ENCODE measurements around the gene DPYSL4.

Gene DPYSL4

GRCh38 chr10:132145521-132146185, 41.1 kb upstream of the DPYSL4 start:
- Histone ChIP-seq H2AK5ac (ENCODE audit: low read length) (no peak overlapping the region), H3K36me3 (ENCODE audit: control insufficient read depth in 1 of 2, insufficient read depth in 2 of 2, low read length in 2 of 2) (no peaks in the 10 kb centered on the region), H3K9me3 (ENCODE audit: insufficient read depth, low read depth, low read length) (no peaks in the 10 kb centered on the region), H3K14ac (ENCODE audit: low read length) (no peak overlapping the region), H2BK5ac (ENCODE audit: low read depth, low read length, poor library complexity) (no peak overlapping the region), H3K9ac (ENCODE audit: low read length) (no peak overlapping the region), H3K79me2 (ENCODE audit: control insufficient read depth, insufficient read depth, low read length, poor library complexity) (no peaks in the 10 kb centered on the region), H3K23ac (ENCODE audit: low read length) (no peak overlapping the region), H3K27ac (ENCODE audit: low read depth, low read length) (no peak overlapping the region), H2BK12ac (ENCODE audit: low read length) (no peak overlapping the region), H3K79me1 (ENCODE audit: low read length) (no peaks in the 10 kb centered on the region), H4K8ac (ENCODE audit: low read depth, low read length) (no peak overlapping the region), H4K12ac (ENCODE audit: low read depth, low read length) (no peak overlapping the region), H4K91ac (ENCODE audit: low read depth, low read length) (no peak overlapping the region), H3K4me2 (ENCODE audit: low read length) (no peak overlapping the region), H2BK120ac (ENCODE audit: insufficient read depth, low read length, poor library complexity) (no peak overlapping the region), H3K4me3 (ENCODE audit: low read depth, low read length) (no peak overlapping the region), H3K18ac (ENCODE audit: low read length) (no peak overlapping the region), H3K4ac (ENCODE audit: low read depth, low read length) (no peak overlapping the region), H3K4me1 (ENCODE audit: control insufficient read depth in 1 of 2, insufficient read depth in 2 of 2, low read length in 2 of 2) (no peaks in the 10 kb centered on the region), H2AFZ (ENCODE audit: insufficient read depth, low read length, poor library complexity) (no peak overlapping the region), H3K27me3 (ENCODE audit: insufficient read depth, low read length) (no peaks in the 10 kb centered on the region)
- DNase-seq: no peak
- no CpG with 5 or more reads among the region's 17 CpGs for WGBS (ENCODE audit: extremely low coverage, insufficient coverage, insufficient read length)

DNA sequence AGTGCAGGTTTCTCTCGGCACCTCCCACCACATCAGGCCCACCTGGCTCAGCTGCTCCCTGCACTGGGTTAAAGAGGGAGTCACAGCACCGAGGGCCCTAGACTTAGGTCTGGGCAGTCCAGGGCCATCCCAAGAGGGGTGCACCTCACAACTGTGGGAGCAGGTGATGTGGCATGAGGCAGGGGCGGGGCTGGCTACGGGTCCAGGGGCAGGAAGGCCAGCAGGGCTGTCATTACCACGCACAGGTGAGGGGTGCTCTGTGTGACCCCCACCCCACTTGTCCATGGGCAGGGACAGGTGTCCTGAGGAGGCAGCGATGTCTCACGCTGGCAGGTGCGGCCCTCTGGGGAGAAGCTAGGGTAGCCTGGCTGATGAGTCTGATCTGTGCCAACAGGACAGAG, 40.5 kb upstream of the DPYSL4 start:
- no peak overlapping the region for H2BK12ac ChIP-seq (ENCODE audit: low read length)
- H3K4me3 ChIP-seq (ENCODE audit: low read depth, low read length): no peak overlapping the region
- H2BK5ac ChIP-seq (ENCODE audit: low read depth, low read length, poor library complexity): no peak overlapping the region
- no peak overlapping the region for H2BK120ac ChIP-seq (ENCODE audit: insufficient read depth, low read length, poor library complexity)
- no peak overlapping the region for H4K8ac ChIP-seq (ENCODE audit: low read depth, low read length)
- no peak overlapping the region for H3K4me2 ChIP-seq (ENCODE audit: low read length)
- H4K12ac ChIP-seq (ENCODE audit: low read depth, low read length): no peak overlapping the region
- H2AFZ ChIP-seq (ENCODE audit: insufficient read depth, low read length, poor library complexity): no peak overlapping the region
- no peaks in the 10 kb centered on the region for H3K4me1 ChIP-seq (ENCODE audit: control insufficient read depth in 1 of 2, insufficient read depth in 2 of 2, low read length in 2 of 2)
- H3K18ac ChIP-seq (ENCODE audit: low read length): no peak overlapping the region
- no peak overlapping the region for H3K27ac ChIP-seq (ENCODE audit: low read depth, low read length)
- no peak for DNase-seq
- no CpG with 5 or more reads among the region's 8 CpGs for WGBS (ENCODE audit: extremely low coverage, insufficient coverage, insufficient read length)
- H3K79me2 ChIP-seq (ENCODE audit: control insufficient read depth, insufficient read depth, low read length, poor library complexity): no peaks in the 10 kb centered on the region
- H3K4ac ChIP-seq (ENCODE audit: low read depth, low read length): no peak overlapping the region
- no peaks in the 10 kb centered on the region for H3K36me3 ChIP-seq (ENCODE audit: control insufficient read depth in 1 of 2, insufficient read depth in 2 of 2, low read length in 2 of 2)
- no peak overlapping the region for H2AK5ac ChIP-seq (ENCODE audit: low read length)
- no peaks in the 10 kb centered on the region for H3K9me3 ChIP-seq (ENCODE audit: insufficient read depth, low read depth, low read length)
- no peak overlapping the region for H3K23ac ChIP-seq (ENCODE audit: low read length)
- H3K79me1 ChIP-seq (ENCODE audit: low read length): no peaks in the 10 kb centered on the region
- H3K14ac ChIP-seq (ENCODE audit: low read length): no peak overlapping the region
- H4K91ac ChIP-seq (ENCODE audit: low read depth, low read length): no peak overlapping the region
- H3K27me3 ChIP-seq (ENCODE audit: insufficient read depth, low read length): no peaks in the 10 kb centered on the region
- H3K9ac ChIP-seq (ENCODE audit: low read length): no peak overlapping the region

- Histone ChIP-seq H3K4me2 (ENCODE audit: low read length) (no peak overlapping the region), H3K79me2 (ENCODE audit: control insufficient read depth, insufficient read depth, low read length, poor library complexity) (no peaks in the 10 kb centered on the region), H4K12ac (ENCODE audit: low read depth, low read length) (no peak overlapping the region), H2BK5ac (ENCODE audit: low read depth, low read length, poor library complexity) (no peak overlapping the region), H3K4ac (ENCODE audit: low read depth, low read length) (no peak overlapping the region), H3K14ac (ENCODE audit: low read length) (no peak overlapping the region), H2BK12ac (ENCODE audit: low read length) (no peak overlapping the region), H4K8ac (ENCODE audit: low read depth, low read length) (no peak overlapping the region), H2BK120ac (ENCODE audit: insufficient read depth, low read length, poor library complexity) (no peak overlapping the region), H3K27me3 (ENCODE audit: insufficient read depth, low read length) (no peaks in the 10 kb centered on the region), H3K4me3 (ENCODE audit: low read depth, low read length) (no peak overlapping the region), H2AFZ (ENCODE audit: insufficient read depth, low read length, poor library complexity) (no peak overlapping the region), H3K9me3 (ENCODE audit: insufficient read depth, low read depth, low read length) (no peaks in the 10 kb centered on the region), H3K9ac (ENCODE audit: low read length) (no peak overlapping the region), H3K23ac (ENCODE audit: low read length) (no peak overlapping the region), H3K27ac (ENCODE audit: low read depth, low read length) (no peak overlapping the region), H3K36me3 (ENCODE audit: control insufficient read depth in 1 of 2, insufficient read depth in 2 of 2, low read length in 2 of 2) (no peaks in the 10 kb centered on the region), H4K91ac (ENCODE audit: low read depth, low read length) (no peak overlapping the region), H3K18ac (ENCODE audit: low read length) (no peak overlapping the region), H2AK5ac (ENCODE audit: low read length) (no peak overlapping the region), H3K4me1 (ENCODE audit: control insufficient read depth in 1 of 2, insufficient read depth in 2 of 2, low read length in 2 of 2) (no peaks in the 10 kb centered on the region), H3K79me1 (ENCODE audit: low read length) (no peaks in the 10 kb centered on the region)
- WGBS (ENCODE audit: extremely low coverage, insufficient coverage, insufficient read length): no CpG with 5 or more reads among the region's 31 CpGs
- no peak for DNase-seq
Observed at GRCh38 chr10:132146941-132147915, 39.5 kb upstream of the DPYSL4 start.

GRCh38 chr10:132148261-132149251, 38.2 kb upstream of the DPYSL4 start:
- Histone ChIP-seq H3K14ac (ENCODE audit: low read length) (no peak overlapping the region), H3K4me2 (ENCODE audit: low read length) (no peak overlapping the region), H3K4ac (ENCODE audit: low read depth, low read length) (no peak overlapping the region), H3K79me2 (ENCODE audit: control insufficient read depth, insufficient read depth, low read length, poor library complexity) (no peaks in the 10 kb centered on the region), H2AFZ (ENCODE audit: insufficient read depth, low read length, poor library complexity) (no peak overlapping the region), H3K4me1 (ENCODE audit: control insufficient read depth in 1 of 2, insufficient read depth in 2 of 2, low read length in 2 of 2) (no peaks in the 10 kb centered on the region), H3K27ac (ENCODE audit: low read depth, low read length) (no peak overlapping the region), H2BK120ac (ENCODE audit: insufficient read depth, low read length, poor library complexity) (no peak overlapping the region), H2BK5ac (ENCODE audit: low read depth, low read length, poor library complexity) (no peak overlapping the region), H3K9me3 (ENCODE audit: insufficient read depth, low read depth, low read length) (no peaks in the 10 kb centered on the region), H2BK12ac (ENCODE audit: low read length) (no peak overlapping the region), H3K36me3 (ENCODE audit: control insufficient read depth in 1 of 2, insufficient read depth in 2 of 2, low read length in 2 of 2) (no peaks in the 10 kb centered on the region), H2AK5ac (ENCODE audit: low read length) (no peak overlapping the region), H3K18ac (ENCODE audit: low read length) (no peak overlapping the region), H3K23ac (ENCODE audit: low read length) (no peak overlapping the region), H4K8ac (ENCODE audit: low read depth, low read length) (no peak overlapping the region), H3K4me3 (ENCODE audit: low read depth, low read length) (no peak overlapping the region), H3K27me3 (ENCODE audit: insufficient read depth, low read length) (no peaks in the 10 kb centered on the region), H4K12ac (ENCODE audit: low read depth, low read length) (no peak overlapping the region), H3K9ac (ENCODE audit: low read length) (no peak overlapping the region), H3K79me1 (ENCODE audit: low read length) (no peaks in the 10 kb centered on the region), H4K91ac (ENCODE audit: low read depth, low read length) (no peak overlapping the region)
- DNase-seq: no peak
- no CpG with 5 or more reads among the region's 43 CpGs for WGBS (ENCODE audit: extremely low coverage, insufficient coverage, insufficient read length)
